SU-DHL-6 (cell line): ENCODE measurements around the gene CCDC187.

ENCODE experiments used
- H2AFZ ChIP-seq: fragments of 200-600 bp; sonication (generic); 2 replicates; pipeline ENCODE4 v1.6.1; 2014; ENCODE audit warnings: low read depth, mild to moderate bottlenecking, moderate library complexity, mixed read lengths, antibody characterized with exemption, low read length; ENCODE audit not compliant: severe bottlenecking
- H3F3A ChIP-seq: fragments of 200-600 bp; shearing (Covaris generic); 2 replicates; pipeline ENCODE4 v1.6.0; 2016; ENCODE audit warnings: antibody characterized with exemption, mild to moderate bottlenecking; ENCODE audit not compliant: insufficient read depth
- H3K27ac ChIP-seq: fragments of 200-600 bp; sonication (generic); 2 replicates; pipeline ENCODE4 v1.5.1; 2016; ENCODE audit warnings: low read depth, mild to moderate bottlenecking, low read length, moderate library complexity, mixed read lengths
- H3K27me3 ChIP-seq: fragments of 200-600 bp; sonication (generic), shearing (Covaris generic); 2 replicates; pipeline ENCODE4 v1.6.0; 2014; ENCODE audit warnings: mild to moderate bottlenecking, low read length
- H3K36me3 ChIP-seq: fragments of 200-600 bp; sonication (generic); 2 replicates; pipeline ENCODE4 v1.6.1; 2014; ENCODE audit warnings: mild to moderate bottlenecking, low read length, mixed read lengths
- H3K4me2 ChIP-seq: fragments of 300-600, 200-600 bp; shearing (Covaris generic), sonication (generic); 2 replicates; pipeline ENCODE4 v1.6.0; 2014; ENCODE audit warnings: low read length, low read depth, mild to moderate bottlenecking; ENCODE audit not compliant: poor library complexity, severe bottlenecking
- H3K4me3 ChIP-seq: fragments of 200-600 bp; sonication (generic); 2 replicates; pipeline ENCODE4 v1.5.1; 2014; ENCODE audit warnings: antibody characterized with exemption, low read length, mild to moderate bottlenecking, mixed read lengths; ENCODE audit not compliant: insufficient read depth, poor library complexity, severe bottlenecking
- H3K79me2 ChIP-seq: fragments of 200-600 bp; sonication (generic); 2 replicates; pipeline ENCODE4 v1.6.1; 2014; ENCODE audit warnings: mild to moderate bottlenecking, low read length, moderate library complexity; ENCODE audit not compliant: insufficient read depth
- H3K9ac ChIP-seq: fragments of 200-600 bp; sonication (generic); 2 replicates; pipeline ENCODE4 v1.7.0; 2014; ENCODE audit warnings: mild to moderate bottlenecking, low read length
- H3K9me2 ChIP-seq: fragments of 200-600 bp; sonication (generic); replicated peaks from 2 replicates; pipeline ENCODE4 v1.6.1; 2014; ENCODE audit warnings: low read length; ENCODE audit not compliant: insufficient read depth
- H3K9me3 ChIP-seq: fragments of 200-600 bp; sonication (generic); 2 replicates; pipeline ENCODE4 v1.6.1; 2014; ENCODE audit warnings: low read length, mixed read lengths; ENCODE audit not compliant: insufficient read depth
- H4K20me1 ChIP-seq: fragments of 200-600 bp; sonication (generic); 2 replicates; pipeline ENCODE4 v1.6.1; 2014; ENCODE audit warnings: low read depth, mild to moderate bottlenecking, antibody characterized with exemption, low read length, moderate library complexity, mixed read lengths
- CTCF ChIP-seq: fragments of 200-600 bp; sonication (generic); IDR thresholded peaks from one replicate; pipeline ENCODE4 v1.5.1; 2017; ENCODE audit warnings: antibody characterized with exemption, mild to moderate bottlenecking, low read length, moderate library complexity; ENCODE audit not compliant: insufficient read depth, poor library complexity, severe bottlenecking
- EZH2phosphoT487 ChIP-seq: fragments of 200-600 bp; sonication (generic), shearing (Covaris generic); conservative IDR thresholded peaks from 2 replicates; pipeline ENCODE4 v1.6.1; 2018; ENCODE audit warnings: mild to moderate bottlenecking, antibody characterized with exemption, low read length, moderate library complexity, mixed read lengths

The CCDC187 gene

DNA sequence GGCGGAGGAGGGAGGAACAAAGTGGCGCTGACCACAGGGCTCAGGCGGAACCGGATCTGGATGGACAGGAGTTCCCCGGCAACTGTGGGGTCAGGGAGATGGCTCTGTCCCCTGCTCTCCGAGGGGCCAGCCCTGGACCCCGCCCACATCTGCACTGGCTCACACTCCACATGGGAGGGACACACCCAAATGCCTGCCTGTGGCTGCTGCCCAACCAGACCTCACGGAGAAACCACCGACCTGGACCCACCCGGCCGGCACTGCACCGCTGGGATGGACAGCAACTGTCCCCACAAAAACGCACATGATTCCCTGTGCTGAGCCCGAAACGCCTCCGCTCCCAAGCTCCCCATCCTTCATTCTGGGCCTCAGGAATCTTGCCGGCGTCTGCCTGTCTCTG lies 4.8 kb downstream of the CCDC187 start:
- Histone ChIP-seq H3F3A (no peaks in the 10 kb centered on the region), H3K27ac (no peak overlapping the region), H3K36me3 (no peaks in the 10 kb centered on the region), H3K79me2 (no peaks in the 10 kb centered on the region), H3K4me2 (no peak overlapping the region), H3K9ac (no peak overlapping the region), H3K27me3 (no peaks in the 10 kb centered on the region), H3K4me3 (no peak overlapping the region), H3K9me2 (no peaks in the 10 kb centered on the region), H4K20me1 (no peaks in the 10 kb centered on the region), H2AFZ (no peak overlapping the region), H3K9me3 (no peaks in the 10 kb centered on the region)
- TF ChIP-seq EZH2phosphoT487 (no peak), CTCF (no peak)

GRCh38 chr9:136297766-136298735 lies 5.8 kb downstream of the CCDC187 start:
- no peak overlapping the region for H3K4me3 ChIP-seq
- no peaks in the 10 kb centered on the region for H3K36me3 ChIP-seq
- no peak overlapping the region for H3K4me2 ChIP-seq
- TF ChIP-seq CTCF = no peak
- no peak for TF ChIP-seq EZH2phosphoT487
- H3K9me3 ChIP-seq = no peaks in the 10 kb centered on the region; the same call in 1 of the 2 replicates
- H3K79me2 ChIP-seq = no peaks in the 10 kb centered on the region
- H4K20me1 ChIP-seq = no peaks in the 10 kb centered on the region
- H2AFZ ChIP-seq = no peak overlapping the region
- no peaks in the 10 kb centered on the region for H3K27me3 ChIP-seq
- H3F3A ChIP-seq = no peaks in the 10 kb centered on the region
- H3K9me2 ChIP-seq = no peaks in the 10 kb centered on the region
- no peak overlapping the region for H3K27ac ChIP-seq
- no peak overlapping the region for H3K9ac ChIP-seq

DNA sequence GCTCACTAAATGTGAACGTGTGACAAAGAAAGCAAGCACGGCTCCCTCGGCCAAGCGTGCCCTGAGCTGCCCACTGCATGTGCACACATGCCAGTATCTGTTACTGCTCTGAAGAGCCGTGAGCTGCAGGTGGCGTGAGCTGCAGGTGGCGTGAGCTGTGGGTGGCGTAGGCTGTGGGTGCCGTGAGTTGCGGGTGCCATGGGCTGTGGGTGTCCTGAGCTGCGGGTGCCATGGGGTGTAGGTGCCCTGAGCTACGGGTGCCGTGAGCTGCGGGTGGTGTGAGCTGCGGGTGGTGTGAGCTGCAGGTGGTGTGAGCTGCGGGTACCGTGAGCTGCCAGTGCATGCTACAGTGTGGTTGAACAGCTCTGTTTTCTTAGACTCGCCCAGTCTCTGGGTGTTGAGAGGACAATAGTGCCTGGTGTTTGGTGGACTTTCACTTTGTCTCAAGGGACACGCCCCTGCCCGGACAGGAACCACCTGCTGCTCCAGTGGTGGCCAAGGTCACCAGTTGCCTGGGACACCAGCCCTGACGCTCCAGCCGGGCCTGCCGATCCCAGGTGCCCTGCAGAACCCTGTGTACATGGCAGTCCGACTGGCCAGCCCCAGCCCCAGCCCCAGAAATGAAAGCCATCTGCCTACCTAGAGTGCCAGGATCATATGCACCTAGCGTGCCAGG lies 6.7 kb downstream of the CCDC187 start:
- H3K36me3 ChIP-seq = no peaks in the 10 kb centered on the region
- H2AFZ ChIP-seq = no peak overlapping the region
- no peak overlapping the region for H3K27ac ChIP-seq
- H3K27me3 ChIP-seq = no peaks in the 10 kb centered on the region
- no peak overlapping the region for H3K9ac ChIP-seq
- H3K9me3 ChIP-seq = no peaks in the 10 kb centered on the region; the same call in 1 of the 2 replicates
- H3K79me2 ChIP-seq = no peaks in the 10 kb centered on the region
- H4K20me1 ChIP-seq = no peaks in the 10 kb centered on the region
- H3K4me3 ChIP-seq = no peak overlapping the region
- H3F3A ChIP-seq = no peaks in the 10 kb centered on the region
- no peak overlapping the region for H3K4me2 ChIP-seq
- TF ChIP-seq CTCF = no peak
- no peak for TF ChIP-seq EZH2phosphoT487
- no peaks in the 10 kb centered on the region for H3K9me2 ChIP-seq
